PC-3 (cell line): ENCODE data around the gene WDR91. TPM values are rescaled to one million over a fixed set of nuclear protein-coding genes. Genes with fewer than 3 reads are reported as not detected.

ENCODE experiments used
- ATAC-seq: fragments of 200-7000 bp; cut with Tn5 transposase; 2 replicates; pipeline ENCODE4 v1.9.1; 2020; ENCODE audit warnings: mild to moderate bottlenecking, moderate library complexity
- BruUV-seq: library from RNA; stranded (reverse); fragments of 400-500 nt; replicated peaks from 2 replicates; lab custom pipeline; 2021; lab: Mats Ljungman, UMichigan
- CTCF ChIA-PET: fragments of 300-600 bp; sonication (Branson Sonifier 250); formaldehyde crosslinking; loops from one replicate; lab custom pipeline; 2022; ENCODE audit warnings: antibody characterized with exemption; lab: Charles Lee
- POLR2A ChIA-PET: fragments of 300-600 bp; sonication (Branson Sonifier 250); formaldehyde crosslinking; loops from one replicate; lab custom pipeline; 2022; ENCODE audit warnings: antibody characterized with exemption; ENCODE audit not compliant: unreplicated experiment; lab: Charles Lee
- DNase-seq: peaks from one replicate; pipeline ENCODE4 v3.0.0-alpha.2; 2015
- H2AFZ ChIP-seq: fragments of 300-600 bp; sonication (generic); 2 replicates; pipeline ENCODE4 v1.6.0; 2016; ENCODE audit warnings: antibody characterized with exemption, low read length
- H3F3A ChIP-seq: fragments of 300-600 bp; sonication (generic); one replicate; pipeline ENCODE4 v1.6.0; 2017; ENCODE audit warnings: antibody characterized with exemption, low read length, control low read depth, mild to moderate bottlenecking; ENCODE audit not compliant: unreplicated experiment
- H3K27ac ChIP-seq: fragments of 300-600 bp; sonication (generic); 2 replicates; pipeline ENCODE4 v1.5.1; 2016; ENCODE audit warnings: mild to moderate bottlenecking, low read length
- H3K27me3 ChIP-seq: fragments of 300-600 bp; sonication (generic); 2 replicates; pipeline ENCODE4 v1.6.1; 2016; ENCODE audit warnings: low read length, mixed read lengths
- H3K36me3 ChIP-seq: fragments of 300-600 bp; sonication (generic); 2 replicates; pipeline ENCODE4 v1.6.1; 2016; ENCODE audit warnings: low read depth, mixed run types, low read length, mixed read lengths
- H3K4me1 ChIP-seq: fragments of 300-600 bp; sonication (generic); 2 replicates; pipeline ENCODE4 v1.5.1; 2016; ENCODE audit warnings: low read length; ENCODE audit not compliant: insufficient read depth
- H3K4me2 ChIP-seq: fragments of 300-600 bp; sonication (generic); 2 replicates; pipeline ENCODE4 v1.6.0; 2016; ENCODE audit warnings: low read length
- H3K4me3 ChIP-seq: fragments of 300-600 bp; sonication (generic); 2 replicates; pipeline ENCODE4 v1.5.1; 2016; ENCODE audit warnings: mild to moderate bottlenecking, low read length, mixed read lengths
- H3K79me2 ChIP-seq: fragments of 300-600 bp; sonication (generic); 2 replicates; pipeline ENCODE4 v1.6.1; 2017; ENCODE audit warnings: low read length, mixed read lengths
- H3K9ac ChIP-seq: fragments of 300-600 bp; sonication (generic); 2 replicates; pipeline ENCODE4 v1.6.0; 2016; ENCODE audit warnings: mild to moderate bottlenecking, low read length
- H3K9me2 ChIP-seq: fragments of 300-600 bp; sonication (generic); replicated peaks from 2 replicates; pipeline ENCODE4 v1.6.1; 2016; ENCODE audit warnings: mixed run types, low read length, mixed read lengths
- H3K9me3 ChIP-seq: fragments of 300-600 bp; sonication (generic); 2 replicates; pipeline ENCODE4 v1.6.1; 2016; ENCODE audit warnings: low read length, mixed read lengths
- H4K20me1 ChIP-seq: fragments of 300-600 bp; sonication (generic); 2 replicates; pipeline ENCODE4 v1.6.1; 2016; ENCODE audit warnings: low read length, mixed read lengths
- EZH2 ChIP-seq: fragments of 300-600 bp; sonication (generic); IDR thresholded peaks from one replicate; pipeline ENCODE4 v1.6.1; 2017; ENCODE audit warnings: antibody characterized with exemption, mild to moderate bottlenecking, low read length; ENCODE audit not compliant: unreplicated experiment
- EZH2phosphoT487 ChIP-seq: fragments of 300-600 bp; sonication (generic); IDR thresholded peaks from 2 replicates; pipeline ENCODE4 v1.6.1; 2018; ENCODE audit warnings: mild to moderate bottlenecking, antibody characterized with exemption, low read length, borderline replicate concordance
- intact Hi-C: fragments of 100-400 bp; cut with micrococcal nuclease; formaldehyde crosslinking; loops from 2 replicates; pipeline ENCODE4 v1.9.0; 2023
- total RNA-seq: library from RNA; depleted of rRNA; stranded (reverse); fragments of >200 nt; gene quantifications from 2 replicates; pipeline ENCODE4 v1.2.3, GENCODE V29; 2014
- TF ChIP-seq, protein P1 (sequence below): fragments of 300-600 bp; sonication (generic); conservative IDR thresholded peaks from 2 replicates; pipeline ENCODE4 v1.5.1; 2017; ENCODE audit warnings: antibody characterized with exemption, low read depth, mild to moderate bottlenecking, low read length

WDR91 gene
- total RNA-seq, 1 experiment from 2014 or later, result 12.3 TPM

- H3F3A ChIP-seq, result no peaks in the 10 kb centered on the region
- H3K9ac ChIP-seq, result no peak overlapping the region
- peak overlapping the region; percentile 47 for H3K27ac ChIP-seq
- H3K4me2 ChIP-seq, result peak overlapping the region; percentile 39
- H3K79me2 ChIP-seq, result no peaks in the 10 kb centered on the region
- peak overlapping the region; percentile 52 for H2AFZ ChIP-seq
- intact Hi-C loops, result loop anchor here (5.0 kb wide), 1 partner anchor 82 kb away; the partner anchor contains the start of gene CYREN
- ATAC-seq (peak; percentile 98), DNase-seq (peak; percentile 74)
- H3K27me3 ChIP-seq, result no peaks in the 10 kb centered on the region
- no peaks in the 10 kb centered on the region for H4K20me1 ChIP-seq
- H3K4me1 ChIP-seq, result peaks cover 22% of the 10 kb centered on the region
- no peak overlapping the region for H3K4me3 ChIP-seq
- no peaks in the 10 kb centered on the region for H3K9me2 ChIP-seq
- POLR2A ChIA-PET, result no interaction called here
- H3K9me3 ChIP-seq, result no peaks in the 10 kb centered on the region
- H3K36me3 ChIP-seq, result no peaks in the 10 kb centered on the region
- CTCF ChIA-PET, result interaction anchor here (1.2 kb wide), 1 partner anchor 20 kb away, joined by 4 read pairs; no protein-coding TSS in a partner anchor
- TF ChIP-seq, protein P1, sequence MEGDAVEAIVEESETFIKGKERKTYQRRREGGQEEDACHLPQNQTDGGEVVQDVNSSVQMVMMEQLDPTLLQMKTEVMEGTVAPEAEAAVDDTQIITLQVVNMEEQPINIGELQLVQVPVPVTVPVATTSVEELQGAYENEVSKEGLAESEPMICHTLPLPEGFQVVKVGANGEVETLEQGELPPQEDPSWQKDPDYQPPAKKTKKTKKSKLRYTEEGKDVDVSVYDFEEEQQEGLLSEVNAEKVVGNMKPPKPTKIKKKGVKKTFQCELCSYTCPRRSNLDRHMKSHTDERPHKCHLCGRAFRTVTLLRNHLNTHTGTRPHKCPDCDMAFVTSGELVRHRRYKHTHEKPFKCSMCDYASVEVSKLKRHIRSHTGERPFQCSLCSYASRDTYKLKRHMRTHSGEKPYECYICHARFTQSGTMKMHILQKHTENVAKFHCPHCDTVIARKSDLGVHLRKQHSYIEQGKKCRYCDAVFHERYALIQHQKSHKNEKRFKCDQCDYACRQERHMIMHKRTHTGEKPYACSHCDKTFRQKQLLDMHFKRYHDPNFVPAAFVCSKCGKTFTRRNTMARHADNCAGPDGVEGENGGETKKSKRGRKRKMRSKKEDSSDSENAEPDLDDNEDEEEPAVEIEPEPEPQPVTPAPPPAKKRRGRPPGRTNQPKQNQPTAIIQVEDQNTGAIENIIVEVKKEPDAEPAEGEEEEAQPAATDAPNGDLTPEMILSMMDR, result no peak
- TF ChIP-seq EZH2, result no peak
- TF ChIP-seq EZH2phosphoT487, result no peak
- no TSS peak for BruUV-seq
Observed at GRCh38 chr7:135253851-135254771, 42.8 kb upstream of the WDR91 start.

DNA sequence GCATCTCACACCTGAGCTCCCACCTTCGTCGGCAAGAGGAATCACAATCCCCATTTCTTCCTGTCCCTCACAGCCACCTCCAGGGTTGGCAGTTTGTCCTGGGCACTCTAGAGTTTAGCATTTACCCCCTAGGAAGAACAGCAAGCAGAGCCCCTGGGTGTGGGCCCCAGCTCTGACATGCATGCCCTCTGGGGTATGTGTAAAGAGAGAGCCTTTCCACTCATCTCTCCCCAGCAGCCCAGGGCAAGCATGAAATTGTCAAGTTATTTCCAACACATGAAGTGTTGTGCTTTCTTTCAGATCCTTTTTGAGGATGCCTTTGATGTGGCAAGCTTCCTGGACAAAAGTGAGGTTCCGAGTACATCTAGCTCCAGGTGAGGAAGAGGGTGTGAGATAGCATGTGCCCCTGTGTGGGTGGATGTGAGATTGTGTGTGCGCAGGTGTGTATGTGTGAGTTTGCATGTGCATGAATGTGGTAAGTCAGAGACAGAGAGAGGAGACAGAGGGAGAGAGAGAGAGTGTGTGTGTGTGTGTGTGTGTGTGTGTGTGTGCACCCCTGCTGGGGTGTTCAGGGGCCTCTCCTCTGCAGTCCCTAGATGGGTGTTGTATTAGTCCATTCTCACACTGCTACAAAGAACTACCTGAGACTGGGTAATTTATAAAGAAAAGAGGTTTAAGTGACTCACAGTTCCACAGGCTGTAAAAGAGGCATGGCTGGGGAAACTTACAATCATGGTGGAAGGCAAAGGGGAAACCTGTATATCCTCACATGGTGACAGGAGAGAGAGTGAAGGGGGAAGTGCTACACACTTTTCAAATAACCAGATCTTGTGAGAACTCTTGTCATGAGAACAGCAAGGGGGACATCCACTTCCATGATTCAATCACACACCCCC is 40.4 kb upstream of the WDR91 start:
- Histone ChIP-seq H3K4me3 (no peak overlapping the region), H3K9me2 (no peaks in the 10 kb centered on the region), H3K79me2 (no peaks in the 10 kb centered on the region), H3K27me3 (no peaks in the 10 kb centered on the region), H3K4me1 (peaks cover 22% of the 10 kb centered on the region), H4K20me1 (no peaks in the 10 kb centered on the region), H3F3A (no peaks in the 10 kb centered on the region), H3K36me3 (no peaks in the 10 kb centered on the region), H2AFZ (no peak overlapping the region), H3K4me2 (no peak overlapping the region), H3K27ac (no peak overlapping the region), H3K9me3 (no peaks in the 10 kb centered on the region), H3K9ac (no peak overlapping the region)
- POLR2A ChIA-PET, result no interaction called here
- ATAC-seq, result no peak
- no peak for TF ChIP-seq EZH2phosphoT487
- TF ChIP-seq, protein P1, result no peak
- no peak for TF ChIP-seq EZH2
- BruUV-seq, result no TSS peak
- CTCF ChIA-PET, result no interaction called here
- intact Hi-C loops, result loop anchor here (5.0 kb wide), 1 partner anchor 79 kb away; the partner anchor contains the start of gene CYREN
- DNase-seq, result no peak
